Amniotic stem cell (primary cell): ENCODE results near the gene SYTL2.
"Not testable (repeated sequence)": the region's sequence is repeated elsewhere in the genome, so short reads cannot be mapped to it uniquely, and the experiment has no call there.

Experiments used
- DNase-seq: peaks from one replicate; lab custom pipeline; 2025; lab: John Stamatoyannopoulos, UW

The SYTL2 gene

GRCh38 chr11:85685820-85686459, 125.0 kb downstream of the SYTL2 start, which contains the start of gene CCDC89:
Gene CCDC89, minus strand, starts transcription at chr11:85686195. Its CDS starts 65 bp downstream, at chr11:85686130.
- DNase-seq: no peak

GRCh38 chr11:85685125-85685819, 125.7 kb downstream of the SYTL2 start:
- DNase-seq: no peak

- no peak for DNase-seq
These were observed 128.3 kb downstream of the SYTL2 start for GRCh38 chr11:85682330-85683305.

- DNase-seq: no peak
These were observed 130.0 kb downstream of the SYTL2 start for GRCh38 chr11:85680897-85681296.

GRCh38 chr11:85679576-85679975, 131.4 kb downstream of the SYTL2 start:
- DNase-seq: no peak

GRCh38 chr11:85673393-85673792, 137.5 kb downstream of the SYTL2 start:
- DNase-seq: no peak

- DNase-seq: no peak
These were observed 138.6 kb downstream of the SYTL2 start for GRCh38 chr11:85672105-85672902.

GRCh38 chr11:85670949-85671663, 139.8 kb downstream of the SYTL2 start:
- not testable (repeated sequence) for DNase-seq

DNA sequence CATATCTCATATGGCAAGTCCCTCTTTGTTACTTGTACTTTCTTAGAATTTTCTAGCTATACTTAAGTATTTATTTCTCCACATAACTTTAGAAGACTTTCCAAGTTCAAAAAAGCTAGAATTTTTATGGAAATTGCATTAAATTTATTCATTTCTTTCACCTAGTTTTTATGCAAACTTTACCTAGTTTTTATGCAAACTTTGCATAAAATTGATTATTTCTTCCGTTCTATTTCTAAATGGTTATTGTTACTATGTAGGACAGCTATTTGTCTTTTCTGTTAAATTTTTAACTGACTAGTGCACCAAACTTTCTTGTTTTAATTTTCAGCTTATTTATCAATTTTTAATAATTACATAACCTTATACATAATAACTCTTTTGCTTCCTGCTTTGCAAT, 142.8 kb downstream of the SYTL2 start:
- DNase-seq: no peak

GRCh38 chr11:85666687-85667086, 144.3 kb downstream of the SYTL2 start:
- no peak for DNase-seq

DNA sequence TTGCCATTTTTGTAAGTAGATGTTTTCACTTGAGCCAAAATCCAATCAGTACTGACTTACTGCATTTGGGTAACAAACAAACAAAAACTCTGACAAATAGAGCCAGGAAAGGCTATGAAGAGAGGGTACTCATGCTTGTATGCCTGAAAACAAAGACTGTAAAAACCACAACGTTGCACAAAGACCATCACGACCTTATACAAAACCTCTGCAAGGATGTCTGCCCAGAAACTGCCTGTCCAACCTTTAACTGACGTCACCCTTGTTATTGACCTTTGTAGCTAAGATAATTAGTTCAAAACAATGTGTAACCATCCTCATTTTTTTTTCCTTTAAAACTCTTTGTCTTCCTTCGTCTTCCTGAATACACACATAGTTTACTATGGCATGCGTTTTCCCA, 145.2 kb downstream of the SYTL2 start:
- no peak for DNase-seq

GRCh38 chr11:85664615-85665481, 146.1 kb downstream of the SYTL2 start, which contains the start of gene CREBZF:
Gene CREBZF, minus strand, starts transcription at chr11:85665129. Its CDS starts 254 bp downstream, at chr11:85664875.
- peak; percentile 94 for DNase-seq

DNA sequence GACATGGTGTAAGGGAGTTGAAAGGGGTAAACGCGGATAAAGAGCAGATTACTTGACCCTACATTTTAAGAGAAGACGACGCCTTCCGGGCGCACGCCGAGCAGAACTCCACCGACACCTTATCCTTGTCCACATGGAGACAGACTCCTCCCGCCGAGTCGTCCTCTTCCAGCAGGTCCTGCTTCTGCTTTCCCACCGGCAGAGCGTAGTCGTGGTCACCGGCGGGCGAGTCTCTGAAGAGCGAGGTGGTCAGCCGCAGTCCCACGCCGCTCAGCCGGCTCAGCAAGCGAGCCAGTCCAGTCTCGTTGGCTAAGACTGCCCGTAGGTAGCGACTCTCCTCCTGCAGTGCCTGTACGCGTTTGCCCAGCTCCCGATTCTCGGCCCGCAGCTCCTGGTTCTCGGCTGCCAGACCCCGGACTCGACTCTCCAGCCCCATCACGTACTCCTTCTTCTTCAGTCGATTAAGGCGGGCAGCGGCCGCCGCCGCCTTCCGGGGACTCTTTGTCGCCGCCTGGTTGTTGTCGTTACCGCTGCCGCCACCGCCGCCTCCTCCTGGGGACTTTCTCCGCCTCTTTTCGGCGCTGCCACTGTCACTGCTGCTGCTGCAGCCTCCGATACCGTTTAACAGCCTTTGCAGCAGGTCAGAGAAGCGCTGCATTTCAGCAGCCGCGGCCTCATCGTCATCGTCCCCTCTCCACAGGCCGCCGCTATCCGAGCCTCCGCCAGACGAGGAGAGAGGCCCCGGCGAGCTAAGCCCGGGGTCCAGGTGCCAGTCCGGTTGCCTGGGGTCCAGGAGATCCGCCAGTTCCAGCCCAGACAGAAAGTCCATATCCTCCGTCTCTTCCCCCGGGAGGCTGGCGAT, 147.0 kb downstream of the SYTL2 start:
- peak; percentile 36 for DNase-seq

GRCh38 chr11:85663080-85663752, 147.7 kb downstream of the SYTL2 start:
- no peak for DNase-seq

DNA sequence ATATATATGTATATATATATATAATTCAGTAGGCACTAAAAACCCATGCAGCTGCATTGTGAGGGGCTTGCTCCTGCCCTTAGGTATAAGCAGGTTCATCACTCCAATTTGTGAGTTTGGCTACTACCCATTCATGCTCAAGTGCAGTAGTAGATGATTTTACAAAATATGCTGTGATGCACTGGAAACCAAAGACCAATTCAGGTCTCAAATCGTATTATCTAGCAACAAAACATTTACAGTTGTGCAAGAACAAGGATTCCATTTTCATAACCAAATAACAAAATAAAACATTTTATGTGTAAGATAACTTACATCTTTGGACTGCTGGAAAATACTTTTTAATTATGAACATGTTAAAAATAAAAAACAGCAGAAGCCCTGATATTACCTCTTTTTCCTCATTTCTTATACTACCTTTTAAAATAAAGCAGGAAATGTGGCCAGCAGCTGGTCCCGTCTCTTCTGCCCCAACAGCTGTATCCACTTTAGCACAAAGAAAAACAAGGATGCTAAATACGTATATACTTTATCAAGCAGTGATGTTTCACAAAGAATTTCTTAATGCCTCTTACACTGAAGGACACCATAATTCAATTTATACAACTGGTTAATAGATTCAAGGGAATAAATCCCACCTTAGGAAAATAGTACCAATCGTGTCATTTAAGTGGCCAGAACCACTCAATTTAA, 148.8 kb downstream of the SYTL2 start:
- DNase-seq: no peak

GRCh38 chr11:85658180-85658579, 152.8 kb downstream of the SYTL2 start:
- DNase-seq: no peak

DNA sequence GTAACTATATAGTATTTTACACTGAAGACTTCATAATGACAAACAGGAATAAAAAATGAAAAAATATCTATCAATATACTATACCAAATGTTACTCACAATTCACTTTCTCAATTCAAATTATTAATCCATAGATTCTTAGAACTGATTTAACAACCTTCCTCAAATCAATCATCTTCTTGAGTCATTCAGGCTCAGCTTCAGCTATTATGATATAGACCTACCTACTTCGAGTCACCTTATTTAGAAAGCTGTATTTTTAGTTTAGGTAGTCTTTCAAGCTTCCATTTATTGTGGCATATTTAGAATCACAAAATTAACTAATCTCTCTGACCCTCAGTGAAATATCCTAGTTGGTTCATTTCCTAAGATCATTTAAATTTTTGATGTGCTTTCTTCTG, 154.2 kb downstream of the SYTL2 start:
- DNase-seq: no peak

DNA sequence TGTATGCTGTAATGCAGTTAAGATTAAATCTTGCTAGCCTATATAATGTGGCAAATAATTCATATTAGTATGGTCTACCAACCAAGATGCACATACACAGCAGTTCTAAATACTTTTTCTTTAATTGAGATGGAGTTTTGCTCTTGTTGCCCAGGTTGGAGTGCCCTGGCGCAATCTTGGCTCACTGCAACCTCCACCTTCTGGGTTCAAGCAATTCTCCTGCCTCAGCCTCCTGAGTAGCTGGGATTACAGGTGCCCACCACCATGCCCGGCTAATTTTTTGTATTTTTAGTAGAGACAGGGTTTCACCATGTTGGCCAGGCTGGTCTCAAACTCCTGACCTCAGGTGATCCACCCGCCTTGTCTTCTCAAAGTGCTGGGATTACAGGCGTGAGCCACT, 156.6 kb downstream of the SYTL2 start:
- DNase-seq: not testable (repeated sequence)
